AG10803 (cell line): ENCODE measurements around the gene TLL1.

ENCODE experiments used
- DNase-seq: peaks from one replicate; pipeline ENCODE4 v3.0.0; 2010; ENCODE audit warnings: low read depth
- H3K4me3 ChIP-seq: 2 replicates; pipeline ENCODE4 v1.5.1; 2011; ENCODE audit warnings: mild to moderate bottlenecking, low read length, control low read depth
- TF ChIP-seq, protein P1 (sequence below): conservative IDR thresholded peaks from 2 replicates; pipeline ENCODE4 v1.5.1; 2011; ENCODE audit warnings: mild to moderate bottlenecking, low read length, control low read depth, inconsistent platforms

The TLL1 gene

DNA sequence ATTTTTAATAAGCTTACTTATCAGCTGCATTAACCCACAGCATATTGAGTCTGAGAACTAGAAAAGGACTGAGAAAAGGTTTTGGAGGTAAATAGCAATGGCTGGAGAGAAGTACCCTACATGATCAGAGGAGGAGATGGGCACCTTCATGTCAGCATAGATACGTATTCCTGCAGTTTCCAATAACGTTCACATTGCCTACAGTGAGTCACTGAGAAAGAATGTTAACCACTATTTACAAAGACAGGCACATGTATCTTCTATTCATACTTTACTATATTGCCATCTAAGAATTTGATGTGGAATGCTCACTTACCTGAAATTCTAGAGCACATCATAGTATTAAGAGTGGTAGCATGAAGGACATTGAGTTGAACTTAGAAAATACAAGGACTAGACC lies 92.5 kb downstream of the TLL1 start:
- TF ChIP-seq, protein P1, sequence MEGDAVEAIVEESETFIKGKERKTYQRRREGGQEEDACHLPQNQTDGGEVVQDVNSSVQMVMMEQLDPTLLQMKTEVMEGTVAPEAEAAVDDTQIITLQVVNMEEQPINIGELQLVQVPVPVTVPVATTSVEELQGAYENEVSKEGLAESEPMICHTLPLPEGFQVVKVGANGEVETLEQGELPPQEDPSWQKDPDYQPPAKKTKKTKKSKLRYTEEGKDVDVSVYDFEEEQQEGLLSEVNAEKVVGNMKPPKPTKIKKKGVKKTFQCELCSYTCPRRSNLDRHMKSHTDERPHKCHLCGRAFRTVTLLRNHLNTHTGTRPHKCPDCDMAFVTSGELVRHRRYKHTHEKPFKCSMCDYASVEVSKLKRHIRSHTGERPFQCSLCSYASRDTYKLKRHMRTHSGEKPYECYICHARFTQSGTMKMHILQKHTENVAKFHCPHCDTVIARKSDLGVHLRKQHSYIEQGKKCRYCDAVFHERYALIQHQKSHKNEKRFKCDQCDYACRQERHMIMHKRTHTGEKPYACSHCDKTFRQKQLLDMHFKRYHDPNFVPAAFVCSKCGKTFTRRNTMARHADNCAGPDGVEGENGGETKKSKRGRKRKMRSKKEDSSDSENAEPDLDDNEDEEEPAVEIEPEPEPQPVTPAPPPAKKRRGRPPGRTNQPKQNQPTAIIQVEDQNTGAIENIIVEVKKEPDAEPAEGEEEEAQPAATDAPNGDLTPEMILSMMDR = no peak
- DNase-seq = no peak
- H3K4me3 ChIP-seq = no peak overlapping the region

DNA sequence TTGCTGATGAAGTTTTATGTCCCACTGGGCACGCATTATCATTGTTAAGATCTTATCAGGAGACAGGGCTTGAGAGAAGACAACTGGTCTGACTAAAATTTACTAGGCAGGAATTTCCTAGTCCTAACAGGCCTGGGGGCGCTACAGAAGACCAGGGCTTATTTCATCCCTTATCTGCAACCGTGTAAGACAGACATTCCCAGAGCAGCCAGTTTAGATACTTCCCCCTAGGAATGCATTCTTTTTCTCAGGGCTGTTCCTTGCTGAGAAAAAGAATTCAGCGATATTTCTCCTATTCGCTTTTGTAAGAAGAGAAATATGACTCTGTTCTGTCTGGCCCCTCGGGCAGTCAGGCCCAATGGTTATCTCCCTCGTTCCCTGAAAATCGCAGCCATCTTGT lies 93.8 kb downstream of the TLL1 start:
- H3K4me3 ChIP-seq = no peak overlapping the region
- TF ChIP-seq, protein P1 = no peak
- no peak for DNase-seq

DNA sequence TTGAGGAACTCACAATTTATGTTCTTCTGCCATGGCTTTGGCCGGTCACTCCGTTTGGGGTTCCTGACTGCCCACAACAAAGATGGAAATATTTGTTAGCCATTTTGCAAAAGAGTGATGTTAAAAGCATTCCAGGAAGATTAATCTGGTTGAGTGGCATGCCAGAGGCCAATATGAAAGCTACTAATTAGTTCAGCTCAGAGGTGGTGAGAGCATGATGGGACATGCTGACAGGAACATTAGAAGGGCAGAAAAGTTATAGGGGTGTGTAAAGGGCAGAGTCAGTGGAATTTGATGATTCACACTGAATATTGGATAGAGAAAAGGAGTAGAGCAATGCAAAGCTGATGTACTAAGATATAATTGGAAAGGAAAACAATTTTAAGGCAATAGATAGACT lies 94.4 kb downstream of the TLL1 start:
- TF ChIP-seq, protein P1 = no peak
- no peak overlapping the region for H3K4me3 ChIP-seq
- no peak for DNase-seq

- TF ChIP-seq, protein P1 = no peak
- no peak overlapping the region for H3K4me3 ChIP-seq
- DNase-seq = no peak
Observed at GRCh38 chr4:165970703-165971420, 97.8 kb downstream of the TLL1 start.

DNA sequence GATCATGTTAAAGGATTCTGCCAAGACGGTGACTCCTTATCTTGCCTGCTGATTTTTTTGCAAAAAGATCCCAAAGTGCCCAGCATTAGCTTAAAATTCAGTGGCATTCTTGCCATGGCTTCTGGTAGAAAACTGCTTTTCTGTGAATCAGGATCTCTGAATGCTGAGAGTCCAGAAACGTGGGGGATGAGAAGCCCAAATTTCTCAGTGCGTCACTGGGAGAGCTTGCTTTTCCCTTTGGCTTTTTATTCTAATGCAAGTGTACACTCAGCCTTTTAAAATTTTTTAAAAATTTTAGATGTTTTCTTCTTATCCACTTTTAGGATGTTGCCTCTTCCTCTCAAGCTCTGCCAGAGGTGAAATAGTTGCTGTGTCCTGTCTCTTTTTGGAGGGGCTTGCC lies 98.4 kb downstream of the TLL1 start:
- TF ChIP-seq, protein P1 = no peak
- no peak for DNase-seq
- no peak overlapping the region for H3K4me3 ChIP-seq

GRCh38 chr4:165971933-165972332 lies 98.9 kb downstream of the TLL1 start:
- no peak overlapping the region for H3K4me3 ChIP-seq
- no peak for DNase-seq
- TF ChIP-seq, protein P1 = no peak

DNA sequence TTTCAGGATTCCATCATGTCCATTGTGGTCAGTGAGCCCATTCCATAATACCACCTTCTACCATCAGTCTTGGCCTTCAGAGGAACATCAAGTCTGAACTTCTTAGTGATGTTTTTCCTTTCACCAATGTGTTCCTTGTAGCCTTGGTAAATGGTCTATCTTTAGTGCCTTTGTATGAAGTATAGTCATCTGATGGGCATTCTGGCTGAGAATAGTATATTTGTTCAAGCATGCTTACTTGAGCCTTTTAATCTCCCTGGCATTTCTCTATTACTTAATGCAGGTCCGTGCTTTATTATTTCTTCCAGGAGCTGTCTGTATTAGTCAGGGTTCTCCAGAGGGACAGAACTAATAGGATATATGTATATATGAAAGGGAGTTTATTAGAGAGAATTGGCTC lies 99.7 kb downstream of the TLL1 start:
- H3K4me3 ChIP-seq = no peak overlapping the region
- TF ChIP-seq, protein P1 = no peak
- no peak for DNase-seq
